K562 (cell line): ENCODE data around the gene RNF20. TPM values are rescaled to one million over a fixed set of nuclear protein-coding genes. Genes with fewer than 3 reads are reported as not detected.

Experiments used
- ATAC-seq: fragments of 200-7000 bp; cut with Tn5 transposase; 3 replicates; pipeline ENCODE4 v1.9.1; 2020; ENCODE audit warnings: moderate library complexity
- BruUV-seq: library from RNA; stranded (reverse); fragments of 400-500 nt; replicated peaks from 2 replicates; lab custom pipeline; 2021; lab: Mats Ljungman, UMichigan
- CTCF ChIA-PET: fragments of 300-600 bp; formaldehyde crosslinking; extraction: SDS; loops from one replicate; lab custom pipeline; 2021; ENCODE audit warnings: low intra/inter-chr PET ratio; lab: Yijun Ruan, JAX
- POLR2A ChIA-PET: fragments of 300-600, 350-650 bp; sonication (Branson Sonifier 250); formaldehyde crosslinking; extraction: SDS; loops from one replicate; lab custom pipeline; 2021; ENCODE audit warnings: antibody characterized with exemption, inconsistent platforms; lab: Yijun Ruan, JAX
- DNase-seq, 4 experiments: peaks; one replicate each; pipeline versions ENCODE4 v3.0.0 to v3.0.0-alpha.2; 2011 to 2018; ENCODE audit warnings: low spot score in 3 of 4, mixed read lengths in 3 of 4; ENCODE audit errors: extremely low read depth in 1 of 4
- FAIRE-seq: peaks from 2 replicates; lab custom pipeline; 2011; peaks lifted over from hg19 to GRCh38; lab: Jason Lieb, UNC
- H2AFZ ChIP-seq: 2 replicates; pipeline ENCODE4 v1.6.0; 2011; ENCODE audit warnings: low read depth, low read length, control low read depth, inconsistent platforms
- H3K27ac ChIP-seq: fragments of 200-600 bp; 3 replicates; pipeline ENCODE4 v1.8.0; 2011; ENCODE audit warnings: low read depth, mild to moderate bottlenecking, control low read depth, inconsistent platforms, low read length, moderate library complexity, mixed read lengths; ENCODE audit errors: extremely low read depth
- H3K27me3 ChIP-seq, 2 experiments: fragments of 300-600 bp in 1 of 2; 2 replicates in 1 of 2; 3 replicates in 1 of 2; pipeline versions ENCODE4 v1.6.0 to v1.8.0; 2011; ENCODE audit warnings: inconsistent platforms in 2 of 2, low read length in 2 of 2, mild to moderate bottlenecking in 1 of 2, mixed read lengths in 1 of 2, moderate library complexity in 1 of 2; ENCODE audit not compliant: control insufficient read depth in 2 of 2, insufficient read depth in 2 of 2
- H3K36me3 ChIP-seq: fragments of 300-600 bp; 3 replicates; pipeline ENCODE4 v1.8.0; 2011; ENCODE audit warnings: mild to moderate bottlenecking, low read length, inconsistent platforms; ENCODE audit not compliant: control insufficient read depth, insufficient read depth
- H3K4me1 ChIP-seq, 2 experiments: fragments of 200-600 bp in 1 of 2; replicated peaks in 1 of 2; 2 replicates in 1 of 2; 3 replicates in 1 of 2; pipeline versions ENCODE4 v1.5.1 to v1.8.0; 2011; ENCODE audit warnings: inconsistent platforms in 2 of 2, low read length in 2 of 2, mild to moderate bottlenecking in 1 of 2, mixed read lengths in 1 of 2, moderate library complexity in 1 of 2; ENCODE audit not compliant: control insufficient read depth in 2 of 2, insufficient read depth in 2 of 2
- H3K4me2 ChIP-seq: 2 replicates; pipeline ENCODE4 v1.6.1; 2011; ENCODE audit warnings: low read length, control low read depth, inconsistent platforms, mixed read lengths; ENCODE audit not compliant: insufficient read depth
- H3K4me3 ChIP-seq: fragments of 200-600 bp; sonication (generic), shearing (Covaris generic); 2 replicates; pipeline ENCODE4 v1.5.1; 2016; ENCODE audit warnings: control low read depth, inconsistent platforms
- H3K79me2 ChIP-seq: fragments of 200-600 bp; 3 replicates; pipeline ENCODE4 v1.8.0; 2011; ENCODE audit warnings: low read length, inconsistent platforms; ENCODE audit not compliant: control insufficient read depth, insufficient read depth
- H3K9ac ChIP-seq, 2 experiments: 2 replicates each; pipeline versions ENCODE4 v1.6.0 to v1.6.1; 2011; ENCODE audit warnings: low read depth in 2 of 2, low read length in 2 of 2, control low read depth in 1 of 2, inconsistent platforms in 1 of 2, mild to moderate bottlenecking in 1 of 2, mixed read lengths in 1 of 2; ENCODE audit not compliant: insufficient read depth in 1 of 2
- H3K9me1 ChIP-seq: one replicate; pipeline ENCODE4 v1.6.0; 2011; ENCODE audit warnings: inconsistent platforms, mild to moderate bottlenecking, low read length, moderate library complexity; ENCODE audit not compliant: control insufficient read depth, insufficient read depth
- H3K9me3 ChIP-seq: replicated peaks from 2 replicates; pipeline ENCODE4 v1.5.1; 2011; ENCODE audit warnings: low read depth, low read length, inconsistent platforms; ENCODE audit not compliant: control insufficient read depth, insufficient read depth
- H4K20me1 ChIP-seq: replicated peaks from 2 replicates; pipeline ENCODE4 v1.6.1; 2011; ENCODE audit warnings: low read length, inconsistent platforms, mixed read lengths; ENCODE audit not compliant: control insufficient read depth, insufficient read depth
- CEBPZ ChIP-seq: fragments of 150-350 bp; IDR thresholded peaks from 2 replicates; pipeline ENCODE4 v1.6.1; 2014; ENCODE audit warnings: low read depth, mild to moderate bottlenecking, low read length, borderline replicate concordance
- DLX4 ChIP-seq: fragments of 250-450 bp; sonication (Bioruptor Pico); IDR thresholded peaks from 2 replicates; pipeline ENCODE4 v1.6.1; 2021; ENCODE audit warnings: mild to moderate bottlenecking
- ELK1 ChIP-seq: sonication (generic); formaldehyde crosslinking; IDR thresholded peaks from 2 replicates; pipeline ENCODE4 v1.8.1; 2022; ENCODE audit warnings: missing genetic modification reagents
- FOS ChIP-seq: IDR thresholded peaks from 3 replicates; pipeline ENCODE4 v1.6.1; 2011; ENCODE audit not compliant: insufficient read length; ENCODE audit errors: extremely low read depth
- GABPB2 ChIP-seq: fragments of 250-450 bp; sonication (Bioruptor Pico); conservative IDR thresholded peaks from 2 replicates; pipeline ENCODE4 v1.5.1; 2021; ENCODE audit warnings: mild to moderate bottlenecking
- KLF10 ChIP-seq: fragments of 250-450 bp; sonication (Bioruptor Pico); IDR thresholded peaks from 2 replicates; pipeline ENCODE4 v1.6.1; 2021; ENCODE audit warnings: matching md5 sums
- SIRT6 ChIP-seq: IDR thresholded peaks from one replicate; pipeline ENCODE4 v1.6.1; 2012; ENCODE audit warnings: low read depth, mild to moderate bottlenecking, control low read depth, inconsistent platforms, low read length, moderate library complexity
- XRCC5 ChIP-seq: fragments of 200-400 bp; formaldehyde crosslinking; IDR thresholded peaks from 2 replicates; pipeline ENCODE4 v1.6.1; 2017; ENCODE audit warnings: low read depth, mild to moderate bottlenecking, low read length
- ZNF121 ChIP-seq: sonication (generic); formaldehyde crosslinking; conservative IDR thresholded peaks from 2 replicates; pipeline ENCODE4 v1.8.0; 2022; ENCODE audit warnings: missing genetic modification reagents
- in situ Hi-C: fragments of 300-500 bp; cut with MboI; formaldehyde crosslinking; loops from 4 replicates; pipeline ENCODE4 v1.15.0; 2018; ENCODE audit warnings: inconsistent platforms, mixed read lengths
- intact Hi-C: fragments of 100-400 bp; cut with micrococcal nuclease; formaldehyde crosslinking; loops from 2 replicates; pipeline ENCODE4 v1.14.2; 2022
- polyA plus RNA-seq, 8 experiments: library from polyadenylated mRNA; depleted of rRNA in 4 of 8; stranded (reverse) in 5 of 8; unstranded in 3 of 8; fragments of >200 nt; fragmentation: Nextera tagmentation in 2 of 8; fragmentation: Illumina TruSeq in 1 of 8; extraction: Ambion mirVana in 2 of 8; extraction: Trizol in 1 of 8; gene quantifications; 2 replicates each; pipeline versions ENCODE4 v1.2.1 to v1.2.3, GENCODE V29; 2011 to 2014; ENCODE audit warnings: inconsistent platforms in 1 of 8, missing spikeins in 1 of 8
- total RNA-seq, 7 experiments: library from RNA; depleted of rRNA in 6 of 7; stranded (reverse); fragments of >200 nt in 6 of 7; fragmentation: Illumina TruSeq in 2 of 7; extraction: Trizol in 2 of 7; gene quantifications; 2 replicates each; pipeline versions ENCODE4 v1.2.1 to v1.2.3, GENCODE V29; 2011 to 2021; ENCODE audit warnings: low replicate concordance in 1 of 7

RNF20 gene
- total and polyA plus RNA-seq, 9 of the 15 experiments (the other 6 are each of a cell fraction or from before 2014, with no cell fraction given) = 5.5 to 25.0 (median 22.1) TPM

- ATAC-seq = no peak
- in situ Hi-C loops (no loop called here), intact Hi-C loops (no loop called here)
- no peaks in the 10 kb centered on the region for H3K9me1 ChIP-seq
- FAIRE-seq = no peak
- H4K20me1 ChIP-seq = no peaks in the 10 kb centered on the region
- no peak overlapping the region for H3K27ac ChIP-seq
- H3K4me2 ChIP-seq = no peak overlapping the region
- BruUV-seq = no TSS peak
- DNase-seq = no peak
- peaks cover 9 to 18% of the 10 kb centered on the region in 2 experiments for H3K27me3 ChIP-seq
- TF ChIP-seq DLX4 (no peak), KLF10 (no peak), SIRT6 (no peak), XRCC5 (no peak), CEBPZ (no peak), GABPB2 (CRISPR knock-in tag) (no peak), ELK1 (CRISPR knock-in tag) (no peak), FOS (no peak), ZNF121 (CRISPR knock-in tag) (no peak)
- no peak overlapping the region for H3K9ac ChIP-seq
- no peak overlapping the region for H2AFZ ChIP-seq
- no peak overlapping the region for H3K4me3 ChIP-seq
- no peaks in the 10 kb centered on the region for H3K36me3 ChIP-seq
- no peaks in the 10 kb centered on the region for H3K79me2 ChIP-seq
- 0 out of 5 replicates have a peak, but pooled peaks cover 0 to 3% of the 10 kb centered on the region in 2 experiments for H3K4me1 ChIP-seq
- H3K9me3 ChIP-seq = no peaks in the 10 kb centered on the region
- ChIA-PET POLR2A (no interaction called here), CTCF (no interaction called here)
Observed at GRCh38 chr9:101591787-101592446, 58.3 kb downstream of the RNF20 start.
